Gastrocnemius medialis (tissue), 4 donors: ENCODE measurements around the gene ROBO4.

ENCODE experiments used
- POLR2A ChIP-seq, 2 donors: fragments of 450-650 bp; IDR thresholded peaks; one replicate each; pipeline ENCODE4 v1.6.1; 2017; ENCODE audit warnings: antibody characterized with exemption in 2 of 2, mild to moderate bottlenecking in 2 of 2, moderate library complexity in 2 of 2
- TF ChIP-seq, protein P1 (sequence below), 5 experiments: fragments of 450-650 bp in 3 of 5; fragments of 200-600 bp in 2 of 5; sonication (generic) in 2 of 5; IDR thresholded peaks in 4 of 5; conservative IDR thresholded peaks in 1 of 5; 1 replicate in 4 of 5; 2 replicates in 1 of 5; pipeline ENCODE4 v1.5.1; 2016 to 2019; ENCODE audit warnings: antibody characterized with exemption in 5 of 5, mild to moderate bottlenecking in 3 of 5, moderate library complexity in 3 of 5

DNA sequence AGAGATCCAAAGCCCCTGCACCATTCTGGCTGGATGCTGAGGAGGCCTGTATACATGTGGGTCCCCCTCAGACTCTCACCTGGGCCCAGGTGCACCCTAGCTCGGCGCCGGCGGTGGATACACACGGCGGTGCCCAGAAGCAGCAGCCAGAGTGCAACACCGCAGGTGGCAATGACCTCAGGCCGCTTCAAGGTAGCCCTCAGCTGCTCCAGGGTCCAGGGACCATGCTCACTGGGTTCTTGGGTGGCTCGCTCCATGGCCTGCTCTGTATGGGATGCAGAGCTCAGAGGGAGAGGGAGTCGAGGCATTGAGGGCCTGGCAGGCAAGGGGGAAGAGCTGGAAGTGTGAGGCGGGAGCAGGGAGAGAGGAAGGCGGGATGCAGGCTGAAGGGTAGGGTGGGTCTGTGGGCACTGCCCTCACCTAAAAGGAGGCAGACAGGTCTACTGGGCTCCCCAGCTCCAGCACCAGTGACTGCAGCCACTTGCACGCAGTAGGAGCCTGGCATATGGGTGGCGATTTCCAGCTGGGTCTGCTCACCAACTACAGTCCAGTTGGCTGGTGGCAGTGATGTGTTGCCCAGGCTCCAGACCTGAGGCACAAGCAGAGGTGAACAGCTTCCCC is 3.8 kb downstream of the ROBO4 start:
- TF ChIP-seq, protein P1, sequence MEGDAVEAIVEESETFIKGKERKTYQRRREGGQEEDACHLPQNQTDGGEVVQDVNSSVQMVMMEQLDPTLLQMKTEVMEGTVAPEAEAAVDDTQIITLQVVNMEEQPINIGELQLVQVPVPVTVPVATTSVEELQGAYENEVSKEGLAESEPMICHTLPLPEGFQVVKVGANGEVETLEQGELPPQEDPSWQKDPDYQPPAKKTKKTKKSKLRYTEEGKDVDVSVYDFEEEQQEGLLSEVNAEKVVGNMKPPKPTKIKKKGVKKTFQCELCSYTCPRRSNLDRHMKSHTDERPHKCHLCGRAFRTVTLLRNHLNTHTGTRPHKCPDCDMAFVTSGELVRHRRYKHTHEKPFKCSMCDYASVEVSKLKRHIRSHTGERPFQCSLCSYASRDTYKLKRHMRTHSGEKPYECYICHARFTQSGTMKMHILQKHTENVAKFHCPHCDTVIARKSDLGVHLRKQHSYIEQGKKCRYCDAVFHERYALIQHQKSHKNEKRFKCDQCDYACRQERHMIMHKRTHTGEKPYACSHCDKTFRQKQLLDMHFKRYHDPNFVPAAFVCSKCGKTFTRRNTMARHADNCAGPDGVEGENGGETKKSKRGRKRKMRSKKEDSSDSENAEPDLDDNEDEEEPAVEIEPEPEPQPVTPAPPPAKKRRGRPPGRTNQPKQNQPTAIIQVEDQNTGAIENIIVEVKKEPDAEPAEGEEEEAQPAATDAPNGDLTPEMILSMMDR (IDR thresholded peaks at IDR 0.05 in 4 of 5, conservative IDR thresholded peaks at IDR 0.05 in 1 of 5) = no peak
- no peak for TF ChIP-seq POLR2A (IDR thresholded peaks at IDR 0.05)
